ENCODE results near the gene SFSWAP. TPM values are rescaled to one million over a fixed set of nuclear protein-coding genes. Genes with fewer than 3 reads are reported as not detected.

SFSWAP gene
- total RNA-seq, 1 donor from 2014 or later = 67.3 TPM

DNA sequence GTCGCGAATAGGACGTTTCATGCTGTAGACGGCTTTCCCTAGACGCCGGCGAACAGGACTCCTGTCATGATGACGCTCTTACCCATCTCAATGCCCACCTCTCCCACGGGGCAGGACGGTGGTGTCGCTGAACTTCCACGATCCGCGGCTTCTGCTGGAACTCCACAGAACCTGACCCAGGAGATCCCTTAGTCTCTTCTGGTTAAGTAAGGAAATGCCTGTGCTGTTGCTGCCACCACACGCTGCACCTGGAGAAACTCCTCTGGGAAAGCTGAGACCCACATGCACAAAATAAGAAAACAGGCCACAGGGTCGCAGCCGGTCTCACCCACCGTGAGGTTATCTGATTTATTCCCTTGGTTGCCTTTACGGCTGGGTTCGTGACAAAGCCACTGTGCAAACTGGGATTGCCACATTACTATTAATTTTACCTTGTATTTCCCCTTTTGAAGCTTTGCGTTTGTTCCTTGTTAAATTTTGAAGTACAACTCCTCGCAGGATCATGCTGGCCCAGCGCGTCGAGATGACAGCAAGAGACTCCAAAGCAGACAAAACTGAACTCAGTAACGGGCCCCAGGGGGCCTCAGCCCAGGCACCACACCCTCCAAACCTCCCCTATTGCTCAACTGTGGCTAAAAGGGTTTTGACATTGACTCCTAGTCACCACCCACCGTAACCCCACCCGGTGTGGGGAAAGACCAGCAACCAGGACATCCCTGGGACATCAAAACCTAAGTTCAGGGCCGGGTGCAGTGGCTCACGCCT is 108.1 kb downstream of the SFSWAP start:
- intact Hi-C loops (cut with DNase I) = no loop called here
- peak; percentile 86 for ATAC-seq

DNA sequence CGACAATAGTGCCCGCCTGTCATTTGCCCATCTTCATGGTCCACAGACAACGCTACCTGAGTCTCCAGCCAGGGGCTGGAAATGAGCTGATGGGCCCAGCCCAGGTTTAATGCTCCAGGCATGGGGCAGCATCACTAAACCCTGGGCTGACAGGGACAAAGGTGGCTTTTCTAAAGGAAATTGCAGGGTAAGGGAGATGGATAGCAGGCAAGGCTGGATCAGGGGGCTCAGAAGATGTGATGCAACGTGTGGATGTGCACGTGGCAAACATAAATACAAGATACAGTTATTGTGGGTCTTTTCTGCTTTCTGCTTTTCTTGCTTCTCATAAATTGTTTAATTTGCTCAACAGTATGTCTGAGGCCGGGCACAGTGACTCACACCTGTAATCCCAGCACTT is 113.6 kb downstream of the SFSWAP start:
- intact Hi-C loops (cut with DNase I) = no loop called here

More for the DNA sequence above, 108.1 kb downstream of the SFSWAP start:
- DNase-seq (ENCODE audit: low spot score) = no peak

DNA sequence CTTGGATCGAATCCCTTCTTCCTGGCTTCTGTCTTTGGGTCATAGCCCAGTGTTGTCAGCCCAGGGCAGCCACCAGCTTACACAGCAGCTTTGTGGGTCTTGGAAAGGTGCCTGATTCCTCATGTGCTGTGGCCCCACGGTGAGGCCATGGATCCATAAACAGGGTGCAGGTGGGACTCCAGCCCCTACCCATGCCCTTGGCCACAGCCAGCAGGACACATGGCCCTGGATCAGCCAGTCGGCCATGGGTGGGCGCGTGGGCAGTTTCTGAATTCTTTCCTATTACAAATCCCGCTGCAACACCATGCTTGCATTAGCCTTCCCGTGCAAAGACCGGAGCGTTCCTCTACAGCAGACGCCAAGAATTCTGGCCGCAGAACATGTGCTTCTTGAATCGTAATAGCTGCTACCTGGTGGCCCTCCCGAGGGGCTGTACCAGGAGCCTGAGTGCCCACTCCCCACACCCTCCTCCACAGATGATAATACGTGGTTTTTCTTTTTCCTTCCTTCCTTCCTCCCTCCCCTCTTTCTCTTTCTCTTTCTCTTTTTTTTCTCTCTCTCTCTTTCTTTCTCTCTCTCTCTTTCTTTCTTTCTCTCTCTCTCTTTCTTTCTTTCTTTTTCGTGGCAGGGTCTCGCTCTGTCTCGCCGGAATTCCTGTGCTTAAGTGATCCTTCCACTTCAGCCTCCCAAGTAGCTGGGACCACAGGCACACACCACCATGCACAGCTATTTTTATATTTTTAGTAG is 114.4 kb downstream of the SFSWAP start:
- ATAC-seq (peak; percentile 2), DNase-seq (ENCODE audit: low spot score) (no peak)
- intact Hi-C loops (cut with DNase I) = no loop called here

More for the DNA sequence above, 113.6 kb downstream of the SFSWAP start:
- no peak for DNase-seq (ENCODE audit: low spot score)
- ATAC-seq = no peak

DNA sequence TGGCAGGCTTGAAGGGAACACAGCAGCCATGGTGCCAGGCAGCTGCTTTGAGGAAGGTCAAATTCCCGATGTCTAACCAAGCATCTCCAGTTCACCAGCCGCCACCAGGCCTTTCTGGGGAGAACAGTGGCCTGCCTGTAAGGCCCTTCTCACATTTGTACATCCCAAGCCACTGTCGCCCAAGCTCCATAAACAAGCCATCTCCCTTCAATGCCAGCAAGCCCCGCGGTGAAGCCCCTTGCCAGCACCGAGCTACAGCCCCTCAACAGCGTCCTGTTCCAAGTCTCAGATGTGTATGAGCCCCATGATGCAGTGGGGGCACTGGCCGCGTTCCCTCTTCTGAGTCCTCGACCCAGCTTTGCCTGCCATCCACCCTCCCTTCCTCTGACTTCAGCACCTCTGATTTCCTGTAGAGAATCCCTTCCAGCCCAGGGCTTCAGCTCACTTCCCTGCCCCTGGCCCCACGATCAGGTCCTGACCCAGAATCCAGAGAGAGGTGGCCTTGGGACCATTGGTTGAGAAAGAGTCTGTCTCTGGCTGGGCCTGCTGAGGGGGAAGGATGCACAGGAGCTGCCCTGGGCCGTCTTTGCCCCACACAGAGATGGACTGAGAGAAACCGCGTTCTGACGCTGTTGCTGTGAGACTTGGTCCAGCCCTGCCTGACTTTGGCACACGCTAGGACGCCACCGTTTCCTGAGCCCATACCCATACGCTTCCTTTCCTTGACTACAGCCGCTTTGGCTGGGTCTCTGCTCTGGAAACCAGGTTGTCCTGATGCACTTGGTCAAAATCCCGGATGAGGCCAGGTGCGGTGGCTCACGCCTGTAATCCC is 115.4 kb downstream of the SFSWAP start:
- intact Hi-C loops (cut with DNase I) = no loop called here
- ATAC-seq = no peak
- DNase-seq (ENCODE audit: low spot score) = no peak

DNA sequence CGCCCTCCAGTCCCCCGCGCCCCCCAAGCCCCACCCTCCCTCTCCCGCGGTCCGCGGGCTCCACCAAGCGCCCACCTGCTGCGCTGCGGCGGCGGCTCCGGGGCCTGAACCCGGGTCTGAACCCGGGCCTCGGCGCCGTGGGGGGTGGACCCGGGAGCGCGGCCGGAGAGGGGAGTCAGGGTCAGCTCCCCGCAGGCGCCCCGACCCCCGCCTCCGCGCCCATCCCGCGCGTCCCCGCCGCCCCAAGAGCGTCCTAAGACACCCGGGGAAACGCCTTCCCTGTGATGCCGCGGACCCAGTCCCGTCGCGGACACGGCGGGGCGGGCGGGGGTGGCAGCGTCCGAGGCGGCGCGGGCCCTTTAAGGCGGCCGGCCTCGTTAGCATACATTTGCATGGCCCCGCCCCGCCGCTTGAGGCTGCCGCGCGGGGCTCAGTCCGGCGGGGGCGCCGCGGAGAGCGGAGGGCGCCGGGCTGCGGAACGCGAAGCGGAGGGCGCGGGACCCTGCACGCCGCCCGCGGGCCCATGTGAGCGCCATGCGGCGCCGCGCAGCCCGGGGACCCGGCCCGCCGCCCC is 117.2 kb downstream of the SFSWAP start, which contains the start of gene MMP17:
MMP17 (plus strand) TSS at position 433 of the 574 bp plus-strand sequence; CDS start at position 535, 102 bp downstream.
- peak; percentile 70 for DNase-seq (ENCODE audit: low spot score)
- ATAC-seq = no peak
- intact Hi-C loops (cut with DNase I) = no loop called here

DNA sequence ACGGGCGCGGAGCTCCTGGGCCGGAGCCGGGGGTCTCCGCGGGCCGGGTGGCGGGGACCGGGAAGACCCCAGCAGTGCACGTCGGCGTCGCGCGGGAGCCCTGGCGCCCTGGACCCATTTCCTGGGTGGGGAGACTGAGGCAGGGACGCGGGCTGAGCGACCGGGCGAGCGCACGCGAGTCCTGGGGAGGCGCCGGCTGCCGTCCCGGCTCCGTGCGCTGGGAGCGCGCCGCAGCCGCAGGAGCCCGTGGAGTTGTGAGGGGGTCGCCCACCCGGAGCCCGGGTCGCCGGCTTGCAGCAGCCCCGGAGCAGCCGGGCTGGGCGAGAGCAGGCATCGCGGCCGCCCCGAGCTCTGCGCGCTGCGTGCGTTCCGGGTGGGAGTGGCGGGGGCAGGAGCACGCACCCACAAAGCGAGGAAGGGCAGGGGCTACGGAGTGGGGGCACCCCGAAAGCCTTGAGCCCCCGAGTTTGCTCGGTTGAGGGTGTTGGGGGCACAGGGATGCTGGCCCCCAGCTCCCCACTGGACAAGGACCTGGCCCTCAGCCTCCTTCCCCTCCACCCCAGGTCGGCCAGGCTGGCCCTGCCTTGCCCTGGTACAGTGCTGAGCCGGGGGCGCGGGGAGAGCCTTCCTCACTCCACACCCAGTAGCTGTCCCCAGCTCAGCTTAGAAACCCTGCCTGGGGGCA is 117.9 kb downstream of the SFSWAP start:
- intact Hi-C loops (cut with DNase I) = no loop called here
- ATAC-seq (peak; percentile 17), DNase-seq (ENCODE audit: low spot score) (peak; percentile 56)

DNA sequence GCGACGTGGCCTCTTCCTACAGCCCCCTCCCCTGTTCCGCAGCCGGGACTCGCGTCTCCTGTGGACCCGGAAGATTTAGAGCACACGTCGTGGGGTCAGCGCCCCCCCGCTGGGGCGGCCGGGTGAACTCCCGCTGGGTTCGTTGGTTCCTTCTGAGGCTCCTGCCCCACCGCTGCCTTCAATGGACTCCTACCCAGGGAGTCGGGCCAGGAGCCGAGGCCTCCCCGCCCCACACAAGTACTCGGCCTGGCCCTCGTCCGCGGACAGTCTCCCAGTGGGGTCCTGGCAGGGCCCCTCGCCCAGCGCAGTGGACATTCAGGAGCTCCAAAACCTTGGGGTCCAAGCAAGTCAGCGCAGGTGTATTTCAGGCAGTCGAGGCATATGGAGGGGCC is 118.5 kb downstream of the SFSWAP start:
- peak; percentile 68 for DNase-seq (ENCODE audit: low spot score)
- intact Hi-C loops (cut with DNase I) = no loop called here
- peak; percentile 25 for ATAC-seq

DNA sequence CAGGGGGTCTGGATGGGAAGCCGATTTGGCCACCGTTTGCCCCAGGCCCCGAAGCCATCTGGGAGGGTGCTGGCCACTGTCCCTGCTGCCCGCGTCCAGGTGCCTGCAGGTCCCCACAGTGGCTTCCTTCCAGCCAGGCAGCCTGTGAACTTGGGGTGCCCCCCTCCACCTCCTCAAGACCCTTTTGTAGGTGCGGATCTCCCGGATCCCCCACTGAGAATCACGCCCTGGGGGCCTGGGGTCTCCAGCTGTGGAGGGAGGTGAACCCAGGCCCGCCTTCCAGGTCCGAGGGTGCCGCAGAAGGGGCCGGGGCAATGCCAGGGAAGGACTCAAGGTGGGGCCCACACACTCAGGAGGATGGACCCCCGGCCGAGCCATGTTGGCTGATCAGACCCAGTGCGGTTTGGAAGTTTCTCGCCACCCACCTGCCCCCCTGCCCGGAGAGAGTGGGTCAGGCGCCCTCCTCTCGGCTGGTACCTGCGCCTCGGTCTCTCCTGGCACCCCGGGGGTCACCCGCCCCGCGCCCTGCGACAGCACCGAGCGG is 119.0 kb downstream of the SFSWAP start:
- intact Hi-C loops (cut with DNase I) = loop anchor here (10.0 kb wide), 1 partner anchor 225 kb away; no protein-coding TSS in a partner anchor
- DNase-seq (ENCODE audit: low spot score) = no peak
- ATAC-seq = no peak

DNA sequence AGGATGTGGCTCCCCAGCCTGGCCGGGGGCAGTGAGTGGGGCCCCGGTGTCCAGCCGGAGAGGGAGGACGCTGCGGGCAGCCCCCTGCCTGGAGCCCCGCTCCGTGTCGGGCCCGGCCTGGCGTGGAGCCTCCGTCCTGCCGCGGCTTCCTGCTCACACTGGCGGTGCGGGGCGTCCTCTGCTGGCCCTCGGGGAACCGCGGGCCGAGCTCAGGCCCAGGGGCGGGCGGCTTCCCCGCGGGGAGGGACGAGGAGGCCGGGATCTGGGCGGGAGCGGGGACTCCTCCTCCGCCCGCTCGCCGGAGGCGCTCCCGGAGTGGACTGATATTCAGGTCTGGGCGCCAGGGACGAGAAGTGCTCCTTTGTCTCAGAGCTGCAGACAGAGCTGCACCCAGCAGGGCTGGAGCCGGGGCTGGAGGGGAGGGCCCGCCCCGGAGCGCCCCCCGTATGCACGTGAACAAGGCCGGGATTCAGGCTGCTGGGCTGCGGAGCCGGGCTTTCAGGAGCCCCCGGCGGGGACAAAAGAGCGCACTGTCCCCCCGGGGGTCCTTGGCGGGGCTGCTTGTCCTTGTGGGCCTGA is 119.5 kb downstream of the SFSWAP start:
- intact Hi-C loops (cut with DNase I) = loop anchor here (10.0 kb wide), 1 partner anchor 226 kb away; no protein-coding TSS in a partner anchor
- DNase-seq (ENCODE audit: low spot score) (peak; percentile 90), ATAC-seq (peak; percentile 90)

DNA sequence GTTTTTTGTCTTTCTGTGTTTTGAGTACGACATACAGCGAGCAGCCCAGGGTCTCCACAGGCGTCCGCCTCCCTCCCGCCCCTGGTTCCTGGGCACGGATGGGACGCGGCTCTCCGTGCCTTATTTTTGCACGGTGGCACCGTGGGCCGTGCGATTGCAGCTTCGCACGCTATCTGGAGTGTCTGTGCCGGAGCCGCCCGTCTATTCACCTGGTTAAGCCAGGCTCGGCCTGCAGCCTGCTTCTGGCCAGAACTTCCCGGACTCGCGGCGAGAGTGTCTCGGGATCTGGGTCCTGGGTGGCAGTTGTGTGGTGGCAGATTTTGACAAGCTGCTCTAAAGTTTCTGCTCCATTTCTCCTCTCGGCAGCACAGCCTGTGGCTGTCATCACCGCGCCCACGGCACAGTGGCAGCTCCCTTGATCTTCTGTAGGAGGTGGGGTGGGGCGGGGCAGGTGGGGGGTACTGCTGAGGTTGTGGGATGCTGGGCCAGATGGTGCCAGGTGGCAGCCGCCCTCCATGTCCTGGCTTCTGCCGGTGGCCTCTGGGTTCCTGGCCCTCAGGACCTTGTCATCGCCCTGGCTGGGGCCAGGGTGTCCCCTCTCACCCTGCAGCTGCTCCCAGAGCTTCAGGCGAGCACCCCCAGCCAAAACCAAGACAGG is 120.2 kb downstream of the SFSWAP start:
- intact Hi-C loops (cut with DNase I) = loop anchor here (10.0 kb wide), 1 partner anchor 226 kb away; no protein-coding TSS in a partner anchor
- peak; percentile 28 for ATAC-seq
- DNase-seq (ENCODE audit: low spot score) = peak; percentile 59

DNA sequence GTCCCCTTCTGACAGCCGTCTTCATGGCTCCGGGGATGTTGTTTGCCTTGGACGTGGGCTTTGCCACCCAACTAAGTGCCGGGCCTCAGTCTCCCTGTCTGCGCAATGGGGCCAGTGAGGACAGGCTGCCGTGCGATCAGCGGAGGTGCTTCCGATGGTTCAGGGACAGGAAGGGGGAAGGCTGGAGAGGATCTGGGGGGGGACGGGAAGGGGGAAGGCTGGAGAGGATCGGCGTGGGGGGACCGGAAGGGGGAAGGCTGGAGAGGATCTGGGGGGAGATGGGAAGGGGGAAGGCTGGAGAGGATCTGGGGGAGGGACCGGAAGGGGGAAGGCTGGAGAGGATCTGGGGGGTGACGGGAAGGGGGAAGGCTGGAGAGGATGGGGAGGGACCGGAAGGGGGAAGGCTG is 120.7 kb downstream of the SFSWAP start:
- intact Hi-C loops (cut with DNase I) = loop anchor here (10.0 kb wide), 1 partner anchor 227 kb away; no protein-coding TSS in a partner anchor

DNA sequence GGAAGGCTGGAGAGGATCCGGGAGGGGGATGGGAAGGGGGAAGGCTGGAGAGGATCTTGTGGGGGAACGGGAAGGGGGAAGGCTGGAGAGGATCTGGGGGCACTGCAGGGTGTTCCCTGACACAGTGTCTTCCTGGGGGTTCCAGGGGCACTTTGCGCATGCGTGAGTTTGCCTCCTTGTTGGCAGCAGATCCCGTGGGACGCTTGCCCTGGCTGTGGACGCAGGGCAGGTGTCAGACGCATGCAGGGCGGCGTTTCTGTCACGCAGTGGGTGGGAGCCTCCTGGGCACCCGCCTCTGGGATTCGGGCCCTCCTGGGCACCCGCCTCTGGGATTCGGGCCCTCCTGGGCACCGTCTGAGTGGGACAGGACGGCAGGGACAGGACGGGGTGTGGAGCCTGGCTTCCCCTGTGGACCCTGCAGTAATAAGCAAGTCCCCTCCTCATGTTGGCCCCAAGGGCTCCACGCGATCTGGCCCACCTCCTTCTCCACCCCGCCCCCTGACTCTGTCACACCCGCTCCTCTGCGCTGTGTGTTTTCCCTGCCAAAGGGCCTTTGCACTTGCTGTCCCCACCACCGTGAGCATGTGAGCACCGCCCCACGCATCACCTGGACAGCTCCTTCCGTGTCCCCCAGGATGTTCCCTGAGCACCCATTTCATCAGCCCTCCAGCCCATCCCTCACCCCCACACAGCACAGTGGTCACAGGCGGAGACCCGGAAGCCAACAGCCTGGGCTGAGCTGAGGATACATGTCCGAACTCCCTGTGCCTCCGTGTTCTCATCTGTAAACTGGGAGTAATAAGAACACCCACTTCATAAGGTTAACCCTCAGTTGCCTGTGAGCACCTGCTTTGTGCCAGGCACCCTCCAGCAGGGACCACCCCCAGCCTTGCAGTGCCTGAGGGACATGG is 121.7 kb downstream of the SFSWAP start:
- peak; percentile 84 for DNase-seq (ENCODE audit: low spot score)
- intact Hi-C loops (cut with DNase I) = loop anchor here (10.0 kb wide), 1 partner anchor 228 kb away; no protein-coding TSS in a partner anchor
- no peak for ATAC-seq

More for the DNA sequence above, 120.7 kb downstream of the SFSWAP start:
- peak; percentile 16 for ATAC-seq
- DNase-seq (ENCODE audit: low spot score) = peak; percentile 78

DNA sequence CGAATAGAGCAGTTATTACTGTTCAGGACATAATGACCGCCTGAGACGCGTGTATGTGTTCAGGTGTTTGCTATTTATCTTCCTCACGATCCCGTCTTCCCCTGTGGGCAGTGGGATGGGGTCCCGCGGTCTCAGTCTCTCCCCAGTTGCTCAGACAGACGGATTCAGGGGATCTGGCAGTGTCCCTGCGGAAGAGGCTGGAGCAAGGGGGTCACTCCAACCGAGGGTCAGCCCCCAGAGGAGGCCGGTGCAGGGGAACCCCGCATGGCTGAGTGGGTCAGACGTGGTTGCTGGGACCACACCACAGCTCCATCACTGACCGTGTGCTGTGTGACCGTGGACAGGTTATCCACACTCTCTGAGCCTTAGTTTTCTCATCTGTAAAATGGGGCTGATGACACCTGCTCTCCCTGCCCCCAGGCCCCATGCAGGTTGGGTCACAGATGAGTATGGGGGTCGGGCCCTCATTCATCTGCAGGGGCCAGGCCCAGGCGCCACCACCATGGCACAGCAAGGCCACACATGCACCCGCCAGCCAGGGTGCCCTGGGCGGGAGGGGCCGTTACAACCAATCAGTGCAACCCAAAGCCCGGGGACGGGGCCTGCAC is 122.5 kb downstream of the SFSWAP start:
- intact Hi-C loops (cut with DNase I) = loop anchor here (10.0 kb wide), 1 partner anchor 229 kb away; no protein-coding TSS in a partner anchor
- DNase-seq (ENCODE audit: low spot score) = no peak
- no peak for ATAC-seq

DNA sequence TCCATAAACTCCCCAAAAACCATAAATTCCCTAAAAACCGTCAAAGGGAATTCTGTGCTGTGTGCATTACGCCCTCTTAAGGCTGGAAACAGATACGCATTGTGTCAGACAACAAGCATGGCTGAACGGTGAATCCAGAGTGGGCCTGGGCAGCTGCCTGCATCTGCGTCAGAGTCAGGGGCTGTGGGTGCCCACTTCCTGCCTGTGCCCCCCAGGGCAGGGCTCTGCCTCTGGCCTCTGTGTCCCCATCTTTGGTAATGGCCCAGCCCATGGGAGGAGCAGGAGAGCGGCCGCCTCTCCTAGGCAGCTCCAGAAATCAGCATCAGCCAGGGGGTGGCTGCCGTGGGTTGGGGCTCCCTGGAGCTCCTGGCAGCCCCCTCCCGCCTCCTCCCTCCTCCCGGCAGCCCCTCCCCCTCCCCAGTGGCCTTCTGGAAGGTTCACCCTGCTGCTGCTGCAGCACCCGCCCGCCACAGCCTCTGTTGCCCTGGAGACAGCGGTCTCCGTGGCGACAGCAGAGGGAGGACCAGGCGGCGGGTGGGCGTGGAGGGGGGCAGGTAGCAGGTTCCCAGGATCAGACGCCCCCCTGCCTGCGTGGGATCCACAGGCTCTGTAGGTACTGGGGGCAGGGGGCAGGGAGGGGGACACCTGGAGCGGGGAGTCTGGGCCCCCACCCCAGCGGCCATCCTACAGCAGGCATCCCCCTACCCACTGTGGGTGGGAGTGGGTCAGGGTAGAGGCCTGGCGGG is 123.2 kb downstream of the SFSWAP start:
- no peak for DNase-seq (ENCODE audit: low spot score)
- no peak for ATAC-seq
- intact Hi-C loops (cut with DNase I) = loop anchor here (10.0 kb wide), 1 partner anchor 229 kb away; no protein-coding TSS in a partner anchor

All from sciatic nerve (tissue), 2 donors.